Thymus (tissue), 11 donors: ENCODE results near the gene CACFD1. TPM values are rescaled to one million over a fixed set of nuclear protein-coding genes. Genes with fewer than 3 reads are reported as not detected.

ENCODE experiments used
- DNase-seq, 9 donors: peaks; one replicate each; pipeline ENCODE4 v3.0.0-alpha.2; 2013; ENCODE audit warnings: low spot score in 9 of 9, low read depth in 6 of 9, missing footprints in 1 of 9
- H3K27ac ChIP-seq, 2 donors: one replicate each; pipeline ENCODE4 v1.5.1; 2013; ENCODE audit warnings: control low read depth in 1 of 2, low read depth in 1 of 2, low read length in 1 of 2, mild to moderate bottlenecking in 1 of 2, moderate library complexity in 1 of 2
- H3K27me3 ChIP-seq, 2 donors: one replicate each; pipeline ENCODE4 v1.5.1; 2013; ENCODE audit warnings: low read length in 1 of 2; ENCODE audit not compliant: control insufficient read depth in 2 of 2, insufficient read depth in 1 of 2
- H3K36me3 ChIP-seq, 2 donors: one replicate each; pipeline ENCODE4 v1.5.1; 2013; ENCODE audit warnings: low read length in 1 of 2, mild to moderate bottlenecking in 1 of 2, moderate library complexity in 1 of 2; ENCODE audit not compliant: control insufficient read depth in 2 of 2, insufficient read depth in 2 of 2
- H3K4me1 ChIP-seq, 2 donors: one replicate each; pipeline ENCODE4 v1.5.1; 2013; ENCODE audit warnings: low read length in 2 of 2; ENCODE audit not compliant: control insufficient read depth in 2 of 2, insufficient read depth in 2 of 2
- H3K4me3 ChIP-seq, 2 donors: one replicate each; pipeline ENCODE4 v1.5.1; 2013; ENCODE audit warnings: low read length in 2 of 2, control low read depth in 1 of 2, mild to moderate bottlenecking in 1 of 2
- H3K9me3 ChIP-seq, 2 donors: one replicate each; pipeline ENCODE4 v1.5.1; 2013; ENCODE audit warnings: low read length in 1 of 2, mild to moderate bottlenecking in 1 of 2; ENCODE audit not compliant: control insufficient read depth in 2 of 2, insufficient read depth in 1 of 2
- WGBS: extraction: QIAGEN DNeasy Blood & Tissue Kit; methylation state at CpG from one replicate; pipeline ENCODE4 v1.1.7; 2013; 5-methylcytosine and 5-hydroxymethylcytosine counted together
- polyA plus RNA-seq: library from polyadenylated mRNA; stranded (reverse); fragments of 200-250 nt; gene quantifications from one replicate; pipeline ENCODE4 v1.2.3, GENCODE V29; 2013
- total RNA-seq: library from RNA; stranded (reverse); fragments of 120-200 nt; gene quantifications from one replicate; pipeline ENCODE4 v1.2.4, GENCODE V29; 2013
- donor health status: healthy.

CACFD1 gene
- total and polyA plus RNA-seq, 2 donors: 6.1 to 9.1 TPM

GRCh38 chr9:133491656-133491925 lies 31.8 kb downstream of the CACFD1 start:
- H3K27me3 ChIP-seq: peaks cover 0 to 3% of the 10 kb centered on the region in 2 donors
- no peaks in the 10 kb centered on the region for H3K36me3 ChIP-seq
- DNase-seq: no peak
- 96% methylated on average over 8 of the region's 8 CpGs for WGBS
- peaks cover 0 to 2% of the 10 kb centered on the region in 2 donors for H3K4me1 ChIP-seq
- H3K27ac ChIP-seq: no peak overlapping the region
- H3K9me3 ChIP-seq: no peaks in the 10 kb centered on the region
- no peak overlapping the region for H3K4me3 ChIP-seq

- WGBS: 92% methylated on average over 33 of the region's 33 CpGs
- Histone ChIP-seq H3K27ac (no peak overlapping the region), H3K27me3 (peaks cover 0 to 8% of the 10 kb centered on the region in 2 donors), H3K9me3 (no peaks in the 10 kb centered on the region), H3K4me3 (no peak overlapping the region), H3K36me3 (no peaks in the 10 kb centered on the region), H3K4me1 (peaks cover 0 to 2% of the 10 kb centered on the region in 2 donors)
- DNase-seq: no peak
Observed at GRCh38 chr9:133492061-133493021, 32.6 kb downstream of the CACFD1 start.

- Histone ChIP-seq H3K27me3 (peaks cover 0 to 8% of the 10 kb centered on the region in 2 donors), H3K36me3 (no peaks in the 10 kb centered on the region), H3K27ac (no peak overlapping the region), H3K4me3 (no peak overlapping the region), H3K4me1 (peaks cover 0 to 2% of the 10 kb centered on the region in 2 donors), H3K9me3 (no peaks in the 10 kb centered on the region)
- no peak for DNase-seq
- 87% methylated on average over 11 of the region's 11 CpGs for WGBS
Observed at GRCh38 chr9:133493428-133493827, 33.6 kb downstream of the CACFD1 start.

- peaks cover 0 to 2% of the 10 kb centered on the region in 2 donors for H3K4me1 ChIP-seq
- H3K4me3 ChIP-seq: no peak overlapping the region
- DNase-seq: no peak
- WGBS: 95% methylated on average over 23 of the region's 23 CpGs
- peaks cover 0 to 8% of the 10 kb centered on the region in 2 donors for H3K27me3 ChIP-seq
- no peak overlapping the region for H3K27ac ChIP-seq
- no peaks in the 10 kb centered on the region for H3K9me3 ChIP-seq
- no peaks in the 10 kb centered on the region for H3K36me3 ChIP-seq
Observed at GRCh38 chr9:133493845-133494540, 34.2 kb downstream of the CACFD1 start.

- no peaks in the 10 kb centered on the region for H3K36me3 ChIP-seq
- H3K27ac ChIP-seq: no peak overlapping the region
- peaks cover 0 to 2% of the 10 kb centered on the region in 2 donors for H3K4me1 ChIP-seq
- H3K9me3 ChIP-seq: no peaks in the 10 kb centered on the region
- H3K4me3 ChIP-seq: no peak overlapping the region
- no peak for DNase-seq
- WGBS: 96% methylated on average over 24 of the region's 24 CpGs
- peaks cover 0 to 12% of the 10 kb centered on the region in 2 donors for H3K27me3 ChIP-seq
Observed at GRCh38 chr9:133494636-133495326, 35.0 kb downstream of the CACFD1 start.

DNA sequence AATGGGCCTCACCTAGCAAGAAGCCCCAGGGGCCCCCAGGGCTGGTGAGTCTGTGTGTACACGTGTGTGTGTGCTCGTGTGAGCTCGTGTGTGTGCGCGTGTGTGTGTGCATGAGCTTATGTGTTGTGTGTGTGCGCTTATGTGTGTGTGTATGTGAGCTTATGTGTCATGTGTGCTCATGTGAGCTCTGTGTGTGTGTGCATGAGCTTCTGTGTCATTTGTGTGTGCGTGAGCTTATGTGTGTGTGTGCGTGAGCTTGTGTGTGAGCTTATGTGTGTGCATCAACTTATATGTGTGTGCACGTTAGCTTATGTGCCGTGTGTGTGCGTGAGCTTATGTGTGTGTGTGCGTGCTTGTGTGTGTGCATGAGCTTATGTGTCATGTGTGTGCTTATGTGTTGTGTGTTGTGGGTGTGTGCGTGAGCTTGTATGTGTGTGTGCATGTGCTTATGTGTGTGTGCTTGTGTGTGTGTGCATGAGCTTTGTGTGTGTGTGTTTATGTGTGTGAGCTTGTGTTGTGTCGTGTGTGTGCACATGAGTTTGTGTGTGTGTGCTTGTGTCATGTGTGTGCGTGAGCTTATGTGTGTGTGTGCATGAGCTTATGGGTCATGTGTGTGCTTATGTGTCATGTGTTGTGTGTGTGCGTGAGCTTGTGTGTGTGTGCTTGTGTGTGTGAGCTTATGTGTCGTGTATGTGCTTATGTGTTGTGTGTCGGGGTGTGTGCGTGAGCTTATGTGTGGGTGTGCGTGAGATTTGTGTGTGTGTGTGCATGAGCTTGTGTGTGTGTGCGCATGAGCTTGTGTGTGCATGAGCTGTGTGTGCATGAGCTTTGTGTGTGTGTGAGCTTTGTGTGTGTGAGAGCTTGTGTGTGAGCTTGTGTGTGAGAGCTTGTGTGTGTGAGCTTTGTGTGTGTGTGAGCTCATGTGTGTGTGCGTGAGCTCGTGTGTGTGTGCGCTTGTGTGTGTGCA lies 35.8 kb downstream of the CACFD1 start:
- 98% methylated on average over 24 of the region's 24 CpGs for WGBS
- H3K27me3 ChIP-seq: peaks cover 0 to 10% of the 10 kb centered on the region in 2 donors
- no peak overlapping the region for H3K4me3 ChIP-seq
- peaks cover 0 to 2% of the 10 kb centered on the region in 2 donors for H3K4me1 ChIP-seq
- no peak for DNase-seq
- no peaks in the 10 kb centered on the region for H3K36me3 ChIP-seq
- no peaks in the 10 kb centered on the region for H3K9me3 ChIP-seq
- no peak overlapping the region for H3K27ac ChIP-seq

DNA sequence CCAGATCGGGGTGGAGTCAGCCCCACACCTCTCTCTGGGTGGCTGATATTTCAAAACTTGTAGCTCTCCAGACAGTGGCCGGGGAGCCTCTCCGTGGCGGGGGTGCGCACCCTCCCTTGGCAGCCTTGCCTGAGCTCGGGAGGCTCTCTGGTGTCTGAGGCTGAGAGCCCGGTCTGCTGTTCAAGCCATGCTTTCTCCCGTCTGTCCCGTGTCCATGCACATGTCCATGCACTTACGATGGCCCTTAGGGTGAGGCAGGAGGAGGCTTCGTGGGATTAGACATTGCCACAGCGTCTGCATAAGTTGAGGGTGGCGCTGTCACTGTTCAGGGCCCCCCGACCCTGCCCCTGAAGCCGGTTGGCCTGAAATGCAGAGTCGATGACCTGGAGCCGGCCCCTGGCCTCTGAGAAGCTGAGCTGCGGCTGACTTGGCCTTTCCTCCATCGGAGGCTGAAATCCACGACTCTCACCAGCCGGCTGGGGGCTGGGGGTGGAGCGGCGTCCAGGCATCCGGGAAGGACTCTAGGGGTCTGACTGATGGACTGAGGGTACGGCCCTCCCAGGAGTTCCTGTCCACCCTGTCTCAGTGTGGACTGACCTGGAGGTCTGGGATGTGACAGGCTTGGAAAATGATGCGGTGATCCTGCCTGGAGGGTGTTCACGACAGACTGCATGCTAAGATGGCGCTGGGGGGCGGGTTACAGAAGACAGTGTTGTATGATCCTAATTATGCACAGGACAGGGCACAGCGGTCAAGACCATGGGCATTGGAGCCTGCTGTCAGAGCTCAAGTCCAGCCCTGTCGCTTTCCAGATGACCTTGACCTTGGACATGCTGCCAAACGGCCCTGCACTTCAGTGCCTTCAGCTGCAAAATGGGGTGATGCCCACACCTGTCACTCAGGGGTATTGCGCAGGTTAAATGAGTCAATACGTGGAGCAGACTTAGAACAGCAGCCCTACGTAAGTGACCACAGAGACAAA lies 37.4 kb downstream of the CACFD1 start:
- Histone ChIP-seq H3K27ac (no peak overlapping the region), H3K4me3 (no peak overlapping the region), H3K36me3 (no peaks in the 10 kb centered on the region), H3K4me1 (peaks cover 0 to 2% of the 10 kb centered on the region in 2 donors), H3K27me3 (peaks cover 0 to 10% of the 10 kb centered on the region in 2 donors), H3K9me3 (no peaks in the 10 kb centered on the region)
- 89% methylated on average over 35 of the region's 35 CpGs for WGBS
- DNase-seq: no peak
